CD4-positive, alpha-beta T cell treated with Interferon gamma for 1 hour (primary cell): ENCODE data around the gene MAP3K21.

Experiments used
- DNase-seq: peaks from one replicate; pipeline ENCODE4 v3.0.0-alpha.2; 2020

Gene MAP3K21

DNA sequence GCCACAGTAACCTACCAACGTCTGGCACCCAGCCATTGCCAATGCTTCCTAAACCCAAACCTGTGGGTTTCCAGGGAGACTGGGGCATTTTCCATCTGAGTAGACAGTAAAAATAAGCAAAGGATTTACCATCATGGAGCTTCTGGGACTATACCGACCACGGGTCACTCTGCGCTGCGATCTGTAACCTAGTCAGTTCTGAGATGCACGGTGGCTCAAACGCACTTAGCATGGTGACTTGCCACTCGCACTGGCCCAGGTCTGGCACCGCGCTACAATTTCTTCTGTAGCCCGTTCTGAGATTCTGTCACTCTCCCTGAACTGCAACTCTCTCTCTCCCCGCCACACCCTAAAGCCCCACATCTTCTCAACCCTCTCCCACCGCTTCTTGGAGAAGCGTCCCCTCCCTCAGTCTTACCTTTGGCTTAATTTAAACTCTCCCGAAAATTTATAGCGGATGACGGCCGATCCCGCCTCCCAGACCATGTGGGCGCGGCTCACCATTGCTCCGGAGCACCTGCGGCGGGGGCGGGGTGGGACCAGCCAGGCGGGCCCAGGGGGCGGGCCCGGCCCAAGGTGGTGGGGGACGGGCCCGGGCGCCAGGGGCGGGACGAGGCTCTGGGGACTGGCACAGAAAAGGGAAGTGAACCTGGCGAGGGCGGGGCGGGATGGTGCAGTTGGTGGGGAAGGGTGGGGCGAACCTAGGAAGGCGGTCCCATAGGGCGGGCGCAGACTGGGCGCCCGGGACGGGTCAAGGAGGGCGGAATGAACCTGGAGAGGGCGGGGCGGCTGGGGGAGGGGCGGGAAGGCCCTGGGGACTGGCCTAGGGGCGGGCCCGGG is 493 bp upstream of the MAP3K21 start:
- DNase-seq, result peak; percentile 93

DNA sequence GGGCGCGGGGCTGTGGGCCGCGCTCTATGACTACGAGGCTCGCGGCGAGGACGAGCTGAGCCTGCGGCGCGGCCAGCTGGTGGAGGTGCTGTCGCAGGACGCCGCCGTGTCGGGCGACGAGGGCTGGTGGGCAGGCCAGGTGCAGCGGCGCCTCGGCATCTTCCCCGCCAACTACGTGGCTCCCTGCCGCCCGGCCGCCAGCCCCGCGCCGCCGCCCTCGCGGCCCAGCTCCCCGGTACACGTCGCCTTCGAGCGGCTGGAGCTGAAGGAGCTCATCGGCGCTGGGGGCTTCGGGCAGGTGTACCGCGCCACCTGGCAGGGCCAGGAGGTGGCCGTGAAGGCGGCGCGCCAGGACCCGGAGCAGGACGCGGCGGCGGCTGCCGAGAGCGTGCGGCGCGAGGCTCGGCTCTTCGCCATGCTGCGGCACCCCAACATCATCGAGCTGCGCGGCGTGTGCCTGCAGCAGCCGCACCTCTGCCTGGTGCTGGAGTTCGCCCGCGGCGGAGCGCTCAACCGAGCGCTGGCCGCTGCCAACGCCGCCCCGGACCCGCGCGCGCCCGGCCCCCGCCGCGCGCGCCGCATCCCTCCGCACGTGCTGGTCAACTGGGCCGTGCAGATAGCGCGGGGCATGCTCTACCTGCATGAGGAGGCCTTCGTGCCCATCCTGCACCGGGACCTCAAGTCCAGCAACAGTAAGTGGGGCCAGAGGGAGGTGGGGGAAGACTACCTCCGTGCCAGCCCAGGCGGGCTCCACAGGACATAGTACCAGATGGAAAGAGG is 808 bp downstream of the MAP3K21 start:
- peak; percentile 14 for DNase-seq

DNA sequence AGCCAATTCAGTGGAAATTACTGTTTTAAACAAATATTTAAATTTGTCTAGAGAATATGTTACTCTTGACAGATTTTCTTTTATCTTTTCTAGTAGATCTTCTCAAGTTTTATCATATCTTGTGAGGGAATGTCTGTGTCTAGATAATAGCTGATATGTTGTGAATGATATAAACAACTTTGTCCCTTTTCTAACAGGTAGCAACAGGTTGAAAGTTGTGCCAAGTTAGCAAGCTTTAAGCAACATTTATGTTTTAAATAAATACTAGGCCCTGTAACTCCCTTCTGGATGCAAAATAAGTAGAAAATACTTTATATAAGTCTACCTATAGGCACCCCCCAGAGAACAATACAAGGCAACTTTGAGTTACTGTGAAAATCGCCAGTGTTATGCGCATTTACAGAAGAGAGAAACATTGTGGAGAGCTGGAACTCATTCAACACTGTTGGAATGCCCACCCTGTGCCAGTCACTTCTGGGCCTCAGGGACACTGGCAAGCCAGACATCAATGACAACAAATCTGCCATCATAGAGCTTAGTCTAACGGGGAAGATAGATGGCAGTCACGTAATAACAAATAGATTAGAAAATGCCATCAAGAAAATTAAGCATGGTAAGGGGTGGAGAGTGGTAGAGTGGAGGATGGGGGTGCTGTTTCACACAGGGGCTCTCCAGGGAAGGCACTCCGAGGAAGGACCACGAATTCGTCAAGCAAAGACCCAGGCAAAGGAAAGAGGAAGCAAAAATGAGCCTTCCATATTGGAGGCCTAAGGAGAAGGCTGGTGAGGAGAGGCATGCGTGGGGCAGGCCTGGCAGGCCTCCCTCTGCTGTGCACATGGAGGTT is 4.4 kb downstream of the MAP3K21 start:
- no peak for DNase-seq

DNA sequence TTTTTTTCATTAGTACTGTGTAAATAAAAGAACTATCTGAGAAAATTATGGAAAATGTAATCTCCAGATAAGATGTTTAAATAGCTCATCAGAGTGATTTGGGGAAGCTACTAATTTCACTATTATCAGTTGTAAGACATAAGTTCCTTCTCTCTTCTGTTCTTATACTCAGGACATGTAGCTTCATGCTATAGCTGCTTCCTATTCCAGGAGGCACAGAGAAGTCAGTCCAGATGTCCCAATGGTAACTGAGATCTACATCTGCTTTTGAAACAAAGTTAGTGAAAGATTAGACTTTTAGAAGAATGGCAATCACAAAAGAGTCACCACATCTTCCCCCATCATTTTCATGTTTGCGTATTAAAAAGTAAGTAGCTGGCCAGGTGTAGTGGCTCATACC is 5.6 kb downstream of the MAP3K21 start:
- no peak for DNase-seq

DNA sequence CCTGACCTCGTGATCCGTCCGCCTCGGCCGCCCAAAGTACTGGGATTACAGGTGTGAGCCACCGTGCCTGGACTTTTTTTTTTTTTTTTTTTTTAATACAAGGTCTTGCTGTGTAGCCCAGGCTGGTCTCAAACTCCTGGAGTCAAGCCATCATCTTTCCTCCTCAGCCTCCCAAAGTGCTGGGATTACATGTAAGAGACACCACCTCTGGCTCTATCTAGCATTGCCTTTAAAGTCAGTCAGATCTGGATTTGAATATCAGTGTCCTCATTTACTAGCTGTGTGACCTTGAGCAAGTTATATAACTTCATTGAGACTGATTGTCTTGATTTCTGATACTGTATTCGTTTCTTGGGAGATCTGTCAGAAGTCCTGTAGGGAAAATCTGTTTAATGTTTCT is 6.6 kb downstream of the MAP3K21 start:
- DNase-seq, result no peak

DNA sequence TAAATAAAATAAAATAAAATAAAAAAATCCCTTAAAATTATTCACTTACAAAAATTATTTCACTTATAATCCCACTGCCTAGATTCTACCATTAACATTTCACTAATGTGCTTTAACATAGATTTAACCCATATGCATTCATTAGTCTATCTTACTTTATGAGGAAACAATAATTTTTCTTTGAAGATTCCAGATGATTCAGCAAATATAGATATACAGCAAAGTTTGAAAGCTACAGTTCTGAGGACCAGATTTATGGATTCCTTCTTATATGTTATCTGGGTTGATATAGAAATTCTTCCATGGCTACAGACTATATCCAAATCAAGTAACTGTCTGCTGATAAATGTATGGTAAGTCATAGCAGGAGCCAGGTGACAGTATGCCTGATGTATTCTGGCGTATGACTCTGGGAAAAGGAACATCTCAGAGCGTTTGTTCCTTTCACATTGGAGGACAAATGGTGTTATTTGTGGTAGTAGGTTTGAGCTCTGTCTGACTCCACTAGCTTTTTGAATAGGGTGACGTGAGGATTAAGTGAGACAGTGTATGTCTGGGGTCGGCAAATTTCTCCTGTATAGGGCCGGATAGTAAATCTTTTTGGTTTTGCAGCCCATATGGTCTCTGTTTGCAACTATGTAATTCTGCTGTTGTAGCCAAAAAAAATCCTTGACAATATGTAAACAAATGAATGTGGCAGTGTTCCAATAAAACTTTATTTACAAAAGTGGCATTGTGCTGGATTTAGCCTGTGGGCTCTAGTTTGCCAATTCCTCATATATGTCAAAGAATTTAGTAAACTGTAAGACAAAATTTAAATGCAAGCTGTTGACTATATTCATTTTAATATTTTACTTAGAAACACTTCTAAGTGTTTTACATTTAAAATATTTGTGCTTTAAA is 9.3 kb downstream of the MAP3K21 start:
- no peak for DNase-seq

DNA sequence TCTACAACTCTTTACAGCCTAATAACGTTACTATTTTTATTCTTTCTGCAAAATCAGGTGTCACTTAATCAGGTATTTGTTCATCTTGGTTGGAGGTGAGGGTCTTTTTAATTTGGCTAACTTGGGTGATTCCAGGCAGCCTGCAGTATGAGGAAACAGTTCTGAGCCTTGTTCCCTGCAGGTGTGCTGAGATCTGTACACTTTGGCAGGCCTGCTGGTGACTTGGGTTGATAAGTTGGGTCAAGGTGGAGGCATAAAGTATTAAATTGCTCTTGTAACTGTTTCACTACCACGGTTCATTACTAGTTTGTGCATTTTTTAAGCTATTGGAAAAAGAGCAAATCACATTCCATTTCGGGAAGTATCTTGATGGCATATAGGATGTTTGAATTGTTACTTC is 10.0 kb downstream of the MAP3K21 start:
- no peak for DNase-seq

DNA sequence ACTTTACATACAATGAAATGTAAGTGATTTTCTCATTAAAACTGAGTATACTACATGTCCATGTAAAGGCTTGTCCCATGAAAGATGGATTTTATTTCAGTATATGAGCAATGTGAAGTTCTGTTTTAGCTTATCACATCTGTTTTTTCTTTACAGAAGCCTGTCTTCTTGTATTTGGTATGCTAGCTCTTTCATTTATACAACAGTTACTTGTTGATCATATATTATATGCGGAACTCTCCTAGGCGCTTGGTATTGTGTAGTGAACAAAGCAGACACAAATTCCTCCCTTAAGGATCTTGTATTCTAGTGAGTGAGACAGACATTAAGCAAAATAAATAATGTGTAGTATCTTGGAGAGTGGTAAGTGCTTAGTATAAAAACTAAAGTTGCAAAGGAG is 10.6 kb downstream of the MAP3K21 start:
- no peak for DNase-seq

DNA sequence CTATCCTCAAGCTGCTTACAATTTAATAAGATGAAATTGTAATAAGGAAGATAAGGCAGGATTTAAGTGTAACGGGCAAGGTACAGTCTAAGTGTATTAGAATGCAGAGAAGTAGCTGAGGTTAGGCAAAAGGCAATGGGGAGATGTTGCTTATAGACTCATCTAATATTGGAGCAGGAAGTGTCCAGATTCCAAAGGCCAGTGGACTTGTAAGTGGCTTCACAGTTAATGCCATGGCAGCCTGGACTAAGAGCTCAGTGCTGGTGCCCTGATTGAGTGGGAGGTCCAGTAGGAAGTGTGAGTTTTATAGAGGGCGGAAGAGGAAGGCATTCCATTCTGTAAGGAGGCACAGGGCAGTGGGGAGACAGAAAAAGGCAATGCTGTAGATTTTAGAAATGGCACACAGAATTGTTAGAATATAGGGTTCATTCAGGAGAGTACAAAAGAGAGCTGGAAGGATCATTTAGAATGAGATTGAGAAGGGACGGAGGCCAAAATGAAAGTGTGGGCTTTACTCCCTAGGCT is 12.6 kb downstream of the MAP3K21 start:
- no peak for DNase-seq

DNA sequence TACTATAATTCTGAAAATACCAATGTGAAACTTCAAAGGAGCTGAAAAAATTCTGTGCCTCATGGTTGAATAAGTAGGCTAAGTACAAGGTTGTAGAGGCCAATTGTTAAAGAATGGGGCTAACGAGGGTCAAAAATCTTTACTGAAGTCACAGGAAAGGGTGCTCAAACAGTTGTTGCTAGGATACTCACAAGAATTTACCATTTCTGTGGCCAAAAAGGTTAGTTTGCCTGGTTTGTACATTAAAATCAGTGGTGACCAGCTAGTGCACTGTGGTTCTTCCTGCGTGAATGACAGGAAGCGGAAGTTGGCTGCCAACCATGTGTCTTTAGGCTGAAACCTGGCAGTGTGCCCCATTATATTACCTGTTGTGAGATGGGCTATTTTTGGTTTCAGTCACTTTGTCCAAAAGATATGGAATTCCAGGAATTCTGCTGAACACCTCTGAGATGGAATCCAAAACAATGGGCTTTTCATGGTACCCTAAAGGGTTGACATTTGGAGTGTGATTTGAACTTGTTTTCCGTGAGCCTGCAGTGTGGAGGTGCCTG is 13.5 kb downstream of the MAP3K21 start:
- DNase-seq, result no peak

DNA sequence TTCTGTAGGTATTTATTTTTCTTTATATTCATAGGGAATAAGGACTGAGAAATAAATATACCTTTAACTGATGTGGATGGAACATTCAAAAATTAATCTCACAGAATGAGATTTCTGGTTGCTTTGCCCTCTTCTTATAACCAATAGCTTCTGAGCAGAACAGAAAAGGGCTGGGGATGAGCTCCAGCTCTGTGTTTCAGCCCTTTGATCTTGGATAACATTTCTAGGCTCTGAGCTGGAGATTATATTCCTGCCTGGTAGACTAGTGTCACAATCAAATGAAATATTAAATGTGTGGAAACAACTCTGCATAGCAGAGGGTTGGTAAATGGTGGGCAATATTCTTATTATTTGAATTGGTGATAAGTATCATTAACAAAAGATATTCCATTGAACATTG is 14.6 kb downstream of the MAP3K21 start:
- DNase-seq, result no peak

DNA sequence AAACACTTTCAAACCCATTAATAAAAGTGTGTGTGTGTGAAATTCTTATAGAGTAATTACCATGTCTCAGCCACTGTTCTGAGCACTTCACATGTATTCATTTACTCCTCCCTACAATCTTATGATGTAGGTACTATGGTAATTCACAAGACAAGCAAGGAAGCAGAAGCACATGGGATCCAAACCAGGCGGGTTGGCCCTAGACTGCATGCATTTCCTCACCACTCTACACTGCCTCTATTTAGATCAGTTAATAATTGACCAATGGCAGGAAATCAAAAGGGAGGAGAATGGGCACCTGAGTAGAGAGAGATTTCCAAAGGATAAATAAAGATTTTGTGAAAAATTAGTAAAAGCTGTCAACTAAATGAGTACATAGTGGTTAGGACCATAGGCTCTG is 15.7 kb downstream of the MAP3K21 start:
- DNase-seq, result no peak

DNA sequence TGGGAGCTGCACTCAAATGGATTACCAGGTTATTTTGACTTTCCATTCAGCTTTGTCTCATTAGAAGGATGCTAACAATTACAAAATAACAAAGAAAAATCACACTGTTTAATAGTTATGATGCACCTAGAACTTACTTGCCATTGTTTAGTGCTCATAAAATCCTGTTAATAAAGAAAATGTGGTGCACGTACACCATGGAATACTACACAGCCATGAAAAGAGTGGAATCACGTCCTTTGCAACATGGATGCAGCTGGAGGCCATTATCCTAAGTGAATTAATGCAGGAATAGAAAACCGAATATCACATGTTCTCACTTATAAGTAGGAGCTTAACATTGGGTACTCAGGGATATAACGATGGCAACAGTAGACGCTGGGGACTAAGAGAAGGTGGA is 19.8 kb downstream of the MAP3K21 start:
- no peak for DNase-seq

DNA sequence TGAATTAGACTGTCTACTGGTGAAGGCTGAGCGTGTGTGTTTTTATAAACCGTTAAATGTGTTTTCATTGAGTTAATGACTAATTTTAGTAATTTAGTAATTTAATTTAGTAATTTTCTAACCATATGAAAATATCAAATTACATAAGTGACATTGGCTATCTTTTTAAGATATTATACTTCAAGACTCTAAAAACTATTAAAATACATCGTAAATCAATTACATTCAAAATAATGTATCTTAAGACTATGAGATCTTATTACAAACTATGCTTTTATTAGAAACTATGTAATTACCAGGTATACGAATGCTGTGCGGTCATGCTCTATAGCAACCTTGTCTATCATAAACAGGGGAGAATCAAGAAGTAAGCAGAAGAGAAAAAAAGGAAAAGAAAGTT is 21.6 kb downstream of the MAP3K21 start:
- DNase-seq, result no peak

DNA sequence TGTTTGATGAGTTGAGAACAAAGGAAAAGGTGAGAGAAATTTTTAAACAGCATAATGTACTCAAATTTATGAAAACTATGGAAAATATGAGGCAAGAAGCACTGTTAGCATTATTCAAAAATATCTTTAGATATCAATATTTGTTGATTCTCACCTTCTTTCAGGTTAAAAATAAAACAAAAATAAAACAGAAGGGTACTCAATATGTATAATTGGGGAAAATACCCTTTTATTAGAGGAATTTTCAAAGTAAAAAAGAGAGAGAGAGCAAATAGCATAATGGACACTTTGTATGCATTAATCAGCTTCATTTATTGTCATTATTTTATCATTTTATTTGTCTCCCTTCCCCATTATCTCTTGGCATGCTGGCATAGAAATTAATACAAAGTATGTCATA is 27.5 kb downstream of the MAP3K21 start:
- DNase-seq, result no peak

DNA sequence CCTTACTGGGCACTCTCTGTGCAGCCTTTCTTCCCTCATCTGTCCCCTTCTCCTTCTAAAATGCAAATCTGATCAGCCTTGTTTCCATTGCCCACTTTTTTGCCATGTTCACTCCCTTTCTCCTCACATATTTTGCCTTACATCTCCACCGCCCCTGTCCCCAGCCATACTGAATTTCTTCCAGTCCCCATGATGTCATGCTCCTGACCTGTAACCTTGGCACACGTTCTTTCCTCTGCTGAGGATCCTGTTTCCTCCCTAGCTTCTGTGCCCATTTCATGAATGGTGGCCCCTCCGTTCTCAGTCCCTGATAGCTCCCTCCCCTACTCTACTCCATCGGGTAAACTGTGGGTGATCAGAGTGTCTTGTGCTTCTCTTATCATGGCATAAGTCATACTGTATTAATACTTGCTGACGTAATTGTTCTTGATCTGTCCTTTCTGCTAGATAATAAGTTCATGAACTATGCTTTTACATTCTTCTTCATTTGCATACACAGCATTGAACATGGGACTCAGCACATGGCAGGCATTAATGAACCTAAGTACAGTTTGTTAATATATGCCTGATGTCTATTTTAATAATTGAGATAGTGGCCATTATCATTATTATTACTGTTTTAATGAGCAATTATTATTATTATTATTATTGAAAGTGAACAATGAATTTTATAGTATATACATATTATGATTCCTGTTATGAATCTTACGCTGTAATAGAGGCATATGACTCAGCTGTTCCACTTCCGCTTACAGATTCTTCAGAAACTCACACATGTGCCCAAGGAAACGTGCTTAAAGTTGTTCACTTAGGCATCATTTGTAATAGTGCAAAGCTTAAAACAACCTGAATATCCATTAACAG is 28.5 kb downstream of the MAP3K21 start:
- no peak for DNase-seq

DNA sequence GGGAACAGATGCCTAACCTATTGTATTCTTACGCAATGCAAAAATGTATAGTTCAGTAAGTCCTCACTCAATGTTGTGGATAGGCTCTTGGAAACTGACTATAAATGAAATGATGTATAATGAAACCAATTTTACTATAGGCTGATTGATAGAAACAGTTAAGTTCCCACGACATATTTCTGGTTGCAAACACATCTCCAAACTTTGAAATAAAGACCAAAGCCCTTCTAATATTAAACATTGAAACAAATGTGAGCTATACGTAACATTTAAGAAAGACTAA is 29.1 kb downstream of the MAP3K21 start:
- no peak for DNase-seq

DNA sequence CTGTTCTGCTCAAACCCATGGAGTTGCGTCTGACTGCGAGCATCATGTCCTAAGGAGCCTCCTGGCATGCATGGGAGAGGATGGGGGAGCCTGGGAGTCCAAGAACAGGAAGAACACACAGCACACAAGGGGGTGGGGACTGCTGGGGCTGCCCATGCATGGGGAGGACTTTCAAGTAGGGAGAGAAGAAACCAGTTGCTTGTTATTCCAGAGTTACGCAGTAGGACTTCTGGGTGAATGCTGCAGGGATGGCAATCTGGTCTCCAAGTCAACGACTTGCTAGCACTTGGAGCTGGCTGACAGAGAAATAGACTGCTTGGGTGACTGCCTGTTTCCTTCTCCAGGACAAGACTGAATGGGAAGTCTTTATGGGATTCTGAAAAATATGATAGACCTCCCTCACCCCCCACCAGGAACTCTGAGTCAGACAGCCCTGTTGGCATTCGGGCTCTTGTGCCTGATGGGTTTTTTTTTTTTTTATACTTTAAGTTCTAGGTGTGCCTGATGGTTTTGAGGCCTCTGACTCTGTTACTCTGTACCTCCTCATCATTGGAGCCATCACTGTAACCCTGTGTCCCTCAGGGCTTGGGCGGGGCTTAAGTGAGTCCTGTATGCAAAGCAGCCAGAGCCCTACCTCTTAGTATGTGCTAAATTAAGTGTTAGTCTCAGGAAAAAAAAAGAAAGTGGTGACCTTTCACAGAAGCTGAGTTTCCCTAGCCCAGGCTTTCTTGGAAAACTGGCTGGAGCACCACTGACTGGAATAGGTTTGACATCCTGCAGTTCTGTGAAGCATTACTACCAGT is 30.3 kb downstream of the MAP3K21 start:
- no peak for DNase-seq

DNA sequence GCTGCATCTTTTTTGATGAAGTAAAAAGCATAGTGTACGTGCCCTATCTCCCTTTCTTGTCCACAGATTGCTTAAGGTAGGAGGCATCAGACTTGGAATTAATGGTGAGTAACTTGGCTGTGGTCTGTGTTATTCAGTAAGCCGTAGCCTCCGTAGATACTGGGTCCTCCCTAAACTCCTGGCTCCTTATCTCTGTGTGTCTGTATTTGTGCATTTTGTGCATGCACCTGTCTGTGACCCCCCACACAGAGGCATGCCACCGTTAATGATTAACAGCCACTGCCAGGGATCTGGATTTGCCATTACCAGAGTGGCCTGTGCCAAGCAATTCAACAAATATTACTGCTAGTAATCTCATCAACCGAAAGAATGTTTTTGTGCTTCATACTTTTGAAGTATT is 31.9 kb downstream of the MAP3K21 start:
- no peak for DNase-seq

DNA sequence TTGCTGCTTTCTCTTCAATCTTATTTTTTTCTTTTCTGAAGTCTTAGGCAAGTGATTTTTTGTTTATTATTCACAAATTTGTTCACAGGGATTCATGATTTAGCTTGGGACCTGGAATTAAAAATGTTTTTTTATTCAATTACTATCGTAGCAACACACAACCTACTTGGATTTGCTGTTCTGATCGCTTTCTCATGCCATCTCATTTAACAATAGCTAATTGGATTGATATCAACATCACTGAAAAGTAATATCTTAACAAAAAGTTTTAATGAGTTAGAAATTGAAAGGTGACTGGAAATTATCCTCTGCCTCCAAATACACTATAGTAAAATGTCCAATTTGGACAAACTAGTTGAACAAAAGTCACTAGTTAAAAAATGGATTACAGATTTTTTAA is 32.4 kb downstream of the MAP3K21 start:
- DNase-seq, result no peak
